H1 (cell line): ENCODE results near the gene DDX1. TPM values are rescaled to one million over a fixed set of nuclear protein-coding genes. Genes with fewer than 3 reads are reported as not detected.

Experiments
- KDM5A ChIP-seq: fragments of 200-600 bp; IDR thresholded peaks from 2 replicates; pipeline ENCODE4 v1.7.1; 2012; ENCODE audit warnings: mild to moderate bottlenecking, low read length, inconsistent platforms, mixed read lengths
- MAX ChIP-seq: IDR thresholded peaks from 2 replicates; pipeline ENCODE4 v1.6.1; 2012; ENCODE audit warnings: inconsistent platforms
- RBBP5 ChIP-seq: IDR thresholded peaks from 2 replicates; pipeline ENCODE4 v1.7.1; 2012; ENCODE audit warnings: low read depth, mild to moderate bottlenecking, inconsistent platforms, low read length, moderate library complexity, borderline replicate concordance
- RFX5 ChIP-seq: IDR thresholded peaks from 2 replicates; pipeline ENCODE4 v1.6.1; 2011; ENCODE audit warnings: low read depth, low read length, improper control_type of control experiment, borderline replicate concordance
- TAF1 ChIP-seq: IDR thresholded peaks from 2 replicates; pipeline ENCODE4 v1.6.1; 2011; ENCODE audit warnings: mild to moderate bottlenecking, low read depth, low read length
- polyA plus RNA-seq, 7 experiments: library from polyadenylated mRNA; depleted of rRNA in 3 of 7; stranded (reverse) in 5 of 7; unstranded in 2 of 7; fragments of >200 nt in 5 of 7; fragments of 200-250 nt in 2 of 7; gene quantifications; 1 replicate in 5 of 7; 2 replicates in 1 of 7; 4 replicates in 1 of 7; pipeline versions ENCODE4 v1.2.1 to v1.2.3, GENCODE V29; 2011 to 2013; ENCODE audit warnings: missing spikeins in 2 of 7, mixed read lengths in 2 of 7
- total RNA-seq: library from RNA; stranded (reverse); fragmentation: NEBNext Ultra II Directional; extraction: Animal tissue kit (Norgen Biotek cat#: 25700); gene quantifications from 2 replicates; pipeline ENCODE4 v1.2.1, GENCODE V29; 2021

The DDX1 gene
- total and polyA plus RNA-seq, 2 of the 8 experiments (the other 6 are each of a cell fraction or from before 2014, with no cell fraction given), result 51.1 to 161 TPM

DNA sequence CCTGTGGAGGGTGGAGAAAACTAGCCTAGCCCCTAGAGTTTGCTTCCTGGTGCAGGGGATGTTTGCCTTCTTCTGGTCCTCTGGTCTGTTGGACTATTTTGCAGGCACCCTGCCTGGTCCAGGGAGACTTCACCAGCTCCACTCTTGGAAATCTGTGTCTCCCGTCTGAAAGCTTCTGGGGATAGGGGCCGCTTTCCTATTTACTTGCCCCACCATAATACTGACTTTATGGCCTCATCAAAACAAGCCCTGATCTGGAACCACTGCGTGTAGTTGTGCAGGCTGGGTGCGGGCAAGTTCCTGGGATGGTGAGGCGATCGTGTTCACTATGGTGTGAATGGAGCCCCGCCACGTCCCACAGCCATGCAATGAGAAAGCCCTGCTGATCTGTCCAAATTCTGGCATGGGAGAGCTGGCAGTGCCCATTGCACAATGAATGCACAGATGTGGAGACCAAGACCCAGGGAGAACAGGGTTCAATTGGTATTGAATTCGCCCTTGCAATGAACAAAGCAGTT, 74.3 kb downstream of the DDX1 start (continued):
- TF ChIP-seq RBBP5 (no peak), TAF1 (no peak), KDM5A (no peak), MAX (no peak), RFX5 (no peak)
